ENCODE results near the gene ARFIP1.

DNA sequence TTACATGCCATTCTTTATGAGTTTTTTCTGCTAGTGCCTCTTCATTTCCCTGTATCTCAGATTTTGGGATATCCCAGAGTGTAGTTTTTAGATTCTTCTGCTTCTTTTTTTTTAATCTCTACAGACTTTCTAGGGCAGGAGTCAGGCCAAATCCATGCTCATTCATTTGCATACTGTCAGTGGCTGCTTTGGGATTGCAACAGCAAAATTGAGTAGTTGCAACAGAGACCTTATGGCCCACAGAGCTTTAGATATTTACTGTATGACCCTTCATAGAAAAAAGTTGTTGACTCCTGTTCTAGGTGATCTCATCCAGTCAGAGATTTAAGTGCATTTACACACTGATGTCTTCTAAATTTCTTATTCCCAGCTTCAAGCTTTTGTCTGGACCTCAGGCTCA is 35.3 kb downstream of the ARFIP1 start:
- TF ChIP-seq, protein P1, sequence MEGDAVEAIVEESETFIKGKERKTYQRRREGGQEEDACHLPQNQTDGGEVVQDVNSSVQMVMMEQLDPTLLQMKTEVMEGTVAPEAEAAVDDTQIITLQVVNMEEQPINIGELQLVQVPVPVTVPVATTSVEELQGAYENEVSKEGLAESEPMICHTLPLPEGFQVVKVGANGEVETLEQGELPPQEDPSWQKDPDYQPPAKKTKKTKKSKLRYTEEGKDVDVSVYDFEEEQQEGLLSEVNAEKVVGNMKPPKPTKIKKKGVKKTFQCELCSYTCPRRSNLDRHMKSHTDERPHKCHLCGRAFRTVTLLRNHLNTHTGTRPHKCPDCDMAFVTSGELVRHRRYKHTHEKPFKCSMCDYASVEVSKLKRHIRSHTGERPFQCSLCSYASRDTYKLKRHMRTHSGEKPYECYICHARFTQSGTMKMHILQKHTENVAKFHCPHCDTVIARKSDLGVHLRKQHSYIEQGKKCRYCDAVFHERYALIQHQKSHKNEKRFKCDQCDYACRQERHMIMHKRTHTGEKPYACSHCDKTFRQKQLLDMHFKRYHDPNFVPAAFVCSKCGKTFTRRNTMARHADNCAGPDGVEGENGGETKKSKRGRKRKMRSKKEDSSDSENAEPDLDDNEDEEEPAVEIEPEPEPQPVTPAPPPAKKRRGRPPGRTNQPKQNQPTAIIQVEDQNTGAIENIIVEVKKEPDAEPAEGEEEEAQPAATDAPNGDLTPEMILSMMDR (IDR thresholded peaks at IDR 0.05): no peak
- TF ChIP-seq ZFX (IDR thresholded peaks at IDR 0.05; ENCODE audit: borderline replicate concordance): no peak
